ENCODE data around the gene PTCRA.
"Not testable (repeated sequence)": the region's sequence is repeated elsewhere in the genome, so short reads cannot be mapped to it uniquely, and the experiment has no call there.

PTCRA gene

DNA sequence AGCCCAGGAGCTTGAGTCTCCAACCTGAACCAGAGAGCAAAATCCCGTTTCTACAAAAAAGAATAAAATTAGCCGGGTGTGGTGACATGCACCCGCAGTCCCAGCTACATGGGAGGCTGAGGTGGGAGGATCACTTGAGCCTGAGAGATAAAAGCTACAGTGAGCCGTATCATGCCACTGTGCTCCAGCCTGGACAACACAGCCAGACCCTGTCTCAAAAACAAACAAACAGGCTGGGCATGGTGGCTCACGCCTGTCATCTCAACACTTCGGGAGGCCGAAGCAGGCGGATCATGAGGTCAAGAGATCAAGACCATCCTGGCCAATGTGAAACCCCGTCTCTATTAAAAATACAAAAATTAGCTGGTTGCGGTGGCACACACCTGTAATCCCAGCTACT is 11.4 kb upstream of the PTCRA start:
- DNase-seq, result no peak

- no peak for DNase-seq
These were observed 8.5 kb upstream of the PTCRA start for GRCh38 chr6:42907336-42907735.

GRCh38 chr6:42909835-42910234 is 6.0 kb upstream of the PTCRA start:
- no peak for DNase-seq

DNA sequence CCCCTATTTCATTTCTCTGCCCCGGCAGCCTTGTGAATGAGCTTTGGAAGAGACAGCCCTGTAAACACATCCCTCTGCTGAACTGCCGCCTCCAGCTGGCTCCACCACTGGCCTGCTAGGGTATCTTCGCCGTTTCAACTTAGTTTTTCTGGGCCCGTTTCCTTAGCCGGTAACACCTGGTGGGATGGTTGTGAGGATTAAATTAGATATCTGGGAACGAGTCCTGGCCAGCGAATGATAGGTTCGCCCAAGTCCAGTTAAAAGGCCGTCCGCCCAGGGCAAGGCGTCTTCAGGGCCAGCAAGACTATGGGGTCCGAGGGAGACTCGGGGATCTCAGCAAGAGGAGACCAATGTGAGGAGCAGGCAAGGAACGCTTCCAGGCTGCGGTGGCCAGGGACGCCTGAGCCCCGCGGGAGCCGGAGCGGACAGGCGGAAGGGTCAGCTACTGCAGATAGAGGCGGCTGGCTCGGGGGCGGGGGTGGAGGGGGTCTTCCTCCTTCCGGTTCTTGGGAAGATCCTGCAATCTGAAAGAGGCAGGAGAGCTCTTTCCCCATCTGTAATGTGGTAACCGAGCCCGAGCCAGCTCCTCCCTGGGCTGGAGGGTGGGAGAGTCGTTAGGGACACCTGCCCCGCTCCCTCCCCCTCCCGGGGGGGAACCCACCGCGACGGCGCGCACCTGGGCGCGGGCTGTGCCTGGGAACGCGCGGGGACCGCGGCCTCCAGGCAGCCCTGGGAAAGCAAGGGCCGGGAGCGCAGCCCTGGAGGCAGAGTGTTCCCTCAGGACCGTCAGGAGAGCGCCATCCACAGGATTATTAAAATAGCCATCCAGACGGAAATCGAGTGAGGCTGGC is 4.5 kb upstream of the PTCRA start:
- no peak for DNase-seq

GRCh38 chr6:42914546-42914945 is 1.3 kb upstream of the PTCRA start:
- no peak for DNase-seq

GRCh38 chr6:42916288-42916687 is 435 bp downstream of the PTCRA start:
- DNase-seq, result no peak

- DNase-seq, result no peak
These were observed 5.9 kb downstream of the PTCRA start for GRCh38 chr6:42921801-42922200.

DNA sequence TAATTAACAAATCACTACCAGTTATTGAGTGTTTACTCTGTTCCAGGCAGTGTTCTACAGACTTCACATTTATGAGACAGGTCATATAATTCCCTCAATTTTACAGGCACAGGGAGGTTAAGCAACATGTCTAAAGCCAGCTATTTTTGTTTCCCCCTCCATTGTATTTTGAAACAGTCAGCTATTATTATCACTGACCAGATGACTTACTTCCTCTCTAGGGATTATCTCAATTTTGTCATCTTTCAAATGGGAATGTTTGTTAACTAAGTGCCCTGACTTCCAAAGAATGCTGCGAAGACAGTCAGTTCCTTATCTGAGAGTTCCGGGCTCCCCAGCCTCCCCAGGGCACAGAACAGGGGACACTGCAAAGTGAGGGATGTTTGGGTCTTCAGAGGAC is 7.8 kb downstream of the PTCRA start:
- DNase-seq, result no peak

- DNase-seq, result no peak
These were observed 9.5 kb downstream of the PTCRA start for GRCh38 chr6:42925248-42925857.

DNA sequence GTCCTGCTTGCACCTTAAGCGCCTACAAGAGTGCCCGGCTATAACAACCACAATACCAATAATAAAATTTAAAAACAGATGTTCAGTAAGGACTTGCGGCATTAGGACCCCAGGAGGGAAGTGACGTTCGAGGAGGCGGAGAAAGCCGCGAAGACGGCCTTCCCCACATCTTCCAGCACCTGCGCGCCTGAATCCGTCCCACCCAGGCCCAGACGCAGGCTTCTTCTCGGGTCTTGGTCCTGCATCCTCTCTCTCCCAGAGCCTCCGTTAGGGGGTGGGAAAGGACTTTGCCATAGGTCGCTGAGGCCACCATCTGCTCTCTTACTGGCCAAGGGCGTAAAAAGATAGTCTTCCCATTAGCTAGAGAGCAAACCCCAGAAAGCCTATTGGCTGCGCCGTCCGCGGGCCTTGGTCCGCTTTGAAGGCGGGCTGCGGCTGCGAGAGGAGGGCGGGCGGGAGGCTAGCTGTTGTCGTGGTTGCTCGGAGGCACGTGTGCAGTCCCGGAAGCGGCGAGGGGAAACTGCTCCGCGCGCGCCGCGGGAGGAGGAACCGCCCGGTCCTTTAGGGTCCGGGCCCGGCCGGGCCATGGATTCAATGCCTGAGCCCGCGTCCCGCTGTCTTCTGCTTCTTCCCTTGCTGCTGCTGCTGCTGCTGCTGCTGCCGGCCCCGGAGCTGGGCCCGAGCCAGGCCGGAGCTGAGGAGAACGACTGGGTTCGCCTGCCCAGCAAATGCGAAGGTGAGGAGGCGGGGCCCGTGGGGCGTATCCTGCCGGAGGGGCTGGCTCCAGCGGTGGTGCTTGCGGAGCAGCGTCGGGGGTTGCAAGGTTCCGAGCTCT is 13.3 kb downstream of the PTCRA start, which contains the start of gene CNPY3:
Gene CNPY3 (plus strand): TSS at position 495 of the 835 bp plus-strand sequence. CDS start 91 bp downstream, at position 586.
- DNase-seq, result peak; percentile 86

DNA sequence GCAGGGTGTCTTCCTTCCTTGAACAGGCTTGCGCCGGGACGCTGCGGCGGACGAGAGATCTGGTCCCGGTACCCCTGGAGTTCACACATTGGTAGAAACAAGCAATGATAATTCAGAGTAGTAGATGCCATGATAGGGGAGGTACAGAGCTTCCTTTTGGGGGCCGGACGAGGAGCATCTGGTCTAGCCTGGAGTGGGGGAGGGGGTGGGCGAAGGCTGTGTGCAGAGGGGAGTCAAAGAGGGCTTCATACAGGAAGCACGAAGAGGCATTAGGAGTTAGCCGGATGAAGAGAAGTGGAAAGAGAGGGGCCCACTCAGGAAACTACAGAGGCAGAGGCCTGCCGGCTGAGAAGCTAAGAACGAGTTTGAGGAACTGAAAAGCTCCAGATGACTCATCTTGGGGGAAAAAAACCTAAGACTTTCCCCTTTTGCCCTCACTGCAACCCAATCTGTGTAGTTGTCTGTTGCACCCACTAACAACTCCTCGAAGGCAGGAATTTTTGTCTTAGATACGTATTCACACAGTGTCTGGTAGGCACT is 14.0 kb downstream of the PTCRA start:
- DNase-seq, result peak; percentile 50

DNA sequence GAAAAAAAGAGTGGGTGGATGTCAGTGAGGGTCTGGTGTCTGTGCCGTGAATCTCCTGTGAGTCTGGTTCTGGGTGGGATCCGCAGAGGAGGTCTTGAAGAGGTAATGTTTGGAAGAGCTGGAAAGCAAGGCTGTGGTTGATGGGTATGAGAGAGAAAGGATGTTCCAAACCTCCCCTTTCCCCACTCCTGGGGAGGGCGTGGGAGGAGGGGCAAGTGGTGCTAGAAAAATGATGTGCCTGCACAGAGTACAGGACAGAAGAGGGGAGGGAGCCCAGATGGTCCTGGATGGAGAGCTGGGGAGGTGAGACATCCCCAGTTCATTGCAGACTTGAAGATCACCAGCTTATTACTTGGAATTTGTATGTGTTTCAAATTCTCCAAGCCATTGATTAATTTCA is 16.6 kb downstream of the PTCRA start:
- no peak for DNase-seq

GRCh38 chr6:42933205-42933604 is 17.4 kb downstream of the PTCRA start:
- no peak for DNase-seq

DNA sequence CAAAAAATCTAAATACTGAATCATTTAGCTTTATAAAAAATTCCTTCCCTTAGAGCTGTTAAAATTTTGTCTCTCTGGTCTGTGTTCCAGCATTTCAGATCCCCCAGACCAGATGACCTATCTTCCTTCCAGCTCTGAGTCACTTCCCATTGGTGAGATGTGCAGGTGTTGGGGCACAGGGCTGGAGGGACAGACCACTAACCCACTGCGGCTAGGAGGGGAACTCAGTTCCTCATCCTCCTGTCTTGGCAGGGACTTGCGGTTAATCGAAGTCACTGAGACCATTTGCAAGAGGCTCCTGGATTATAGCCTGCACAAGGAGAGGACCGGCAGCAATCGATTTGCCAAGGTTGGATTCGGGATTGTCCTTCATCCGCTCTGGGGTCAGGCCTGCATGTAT is 19.5 kb downstream of the PTCRA start:
- DNase-seq, result no peak

- no peak for DNase-seq
These were observed 20.5 kb downstream of the PTCRA start for GRCh38 chr6:42936398-42936797.

DNA sequence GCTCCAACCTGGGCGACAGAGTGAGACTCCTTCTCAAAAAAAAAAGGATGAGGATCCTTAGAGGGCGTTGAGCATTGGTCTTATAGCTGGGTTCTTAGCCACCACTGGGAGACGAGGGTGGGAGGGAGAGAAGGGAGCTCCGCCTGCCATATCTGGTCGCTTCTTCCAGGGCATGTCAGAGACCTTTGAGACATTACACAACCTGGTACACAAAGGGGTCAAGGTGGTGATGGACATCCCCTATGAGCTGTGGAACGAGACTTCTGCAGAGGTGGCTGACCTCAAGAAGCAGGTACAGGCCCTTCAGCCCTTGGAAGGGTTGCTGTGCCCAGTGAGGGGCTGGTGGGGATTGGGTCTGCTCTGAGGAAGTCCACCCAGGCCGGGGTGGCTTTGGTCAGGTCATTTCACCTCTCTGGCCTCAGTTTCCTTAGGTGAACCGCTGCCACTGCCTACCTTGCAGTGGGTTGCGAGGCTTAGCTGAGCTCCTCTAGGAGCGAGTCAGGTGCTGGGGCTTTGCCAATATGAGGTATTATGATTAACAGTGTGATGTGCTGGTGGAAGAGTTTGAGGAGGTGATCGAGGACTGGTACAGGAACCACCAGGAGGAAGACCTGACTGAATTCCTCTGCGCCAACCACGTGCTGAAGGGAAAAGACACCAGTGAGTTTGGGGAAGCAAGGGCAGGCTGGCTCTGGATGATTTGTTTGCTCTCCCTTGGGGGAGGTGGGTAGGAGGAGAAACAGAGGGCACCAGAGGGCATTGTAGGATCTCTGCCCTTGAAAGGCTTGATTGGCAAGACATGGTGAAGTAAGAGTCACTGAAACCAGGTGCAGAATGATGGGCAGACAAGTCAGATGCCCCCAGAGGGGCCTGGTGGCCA is 21.9 kb downstream of the PTCRA start:
- DNase-seq, result no peak

GRCh38 chr6:42938428-42938796 is 22.6 kb downstream of the PTCRA start:
- DNase-seq, result no peak

- no peak for DNase-seq
These were observed 23.3 kb downstream of the PTCRA start for GRCh38 chr6:42938987-42939809.

- no peak for DNase-seq
These were observed 23.9 kb downstream of the PTCRA start for GRCh38 chr6:42939810-42940167.

- no peak for DNase-seq
These were observed 24.7 kb downstream of the PTCRA start for GRCh38 chr6:42940493-42941045.

GRCh38 chr6:42941356-42941755 is 25.5 kb downstream of the PTCRA start:
- not testable (repeated sequence) for DNase-seq

Measured in stimulated activated CD4-positive, alpha-beta T cell treated with anti-CD3 and anti-CD28 coated beads, Interleukin-12 subunit alpha, Interleukin-12 subunit beta, amount 100 ng/mL, for 4 hours (primary cell).